K562 (cell line): ENCODE results near the gene TRIP6. TPM values are rescaled to one million over a fixed set of nuclear protein-coding genes. Genes with fewer than 3 reads are reported as not detected.

ENCODE experiments used
- C11orf30 ChIP-seq: fragments of 450-650 bp; IDR thresholded peaks from 2 replicates; pipeline ENCODE4 v1.6.1; 2016; ENCODE audit warnings: low read depth, mild to moderate bottlenecking
- CBX1 ChIP-seq: sonication (generic); IDR thresholded peaks from 2 replicates; pipeline ENCODE4 v1.6.1; 2016; ENCODE audit warnings: antibody characterized with exemption, low read depth, mild to moderate bottlenecking
- CTCF ChIP-seq, 3 experiments: IDR thresholded peaks in 2 of 3; conservative IDR thresholded peaks in 1 of 3; 2 replicates each; pipeline ENCODE4 v1.5.1; 2011 to 2012; ENCODE audit warnings: low read length in 3 of 3, mild to moderate bottlenecking in 3 of 3, control low read depth in 2 of 3, improper control_type of control experiment in 1 of 3, inconsistent platforms in 1 of 3, low read depth in 1 of 3, mixed read lengths in 1 of 3, moderate library complexity in 1 of 3; ENCODE audit not compliant: insufficient read depth in 2 of 3
- DMBX1 ChIP-seq: fragments of 250-450 bp; sonication (Bioruptor Pico); IDR thresholded peaks from 2 replicates; pipeline ENCODE4 v1.8.0; 2022; ENCODE audit warnings: inconsistent platforms, mild to moderate bottlenecking, moderate library complexity, borderline replicate concordance
- HES1 ChIP-seq: fragments of 450-650 bp; IDR thresholded peaks from 2 replicates; pipeline ENCODE4 v1.6.1; 2016; ENCODE audit warnings: low read depth, mild to moderate bottlenecking, moderate library complexity
- NEUROD1 ChIP-seq: fragments of 150-350 bp; IDR thresholded peaks from 2 replicates; pipeline ENCODE4 v1.6.1; 2014; ENCODE audit warnings: borderline replicate concordance, low read length, low read depth; ENCODE audit not compliant: partially characterized antibody
- PHF21A ChIP-seq: fragments of 450-650 bp; IDR thresholded peaks from 2 replicates; pipeline ENCODE4 v1.6.1; 2017; ENCODE audit warnings: low read depth, borderline replicate concordance
- PHF8 ChIP-seq: fragments of 200-600 bp; sonication (generic); IDR thresholded peaks from 2 replicates; pipeline ENCODE4 v1.6.1; 2012; ENCODE audit warnings: mixed run types, mild to moderate bottlenecking, inconsistent platforms, low read length, moderate library complexity, borderline replicate concordance
- SMAD4 ChIP-seq: fragments of 250-450 bp; sonication (Bioruptor Pico); conservative IDR thresholded peaks from 2 replicates; pipeline ENCODE4 v1.8.0; 2021; ENCODE audit warnings: inconsistent platforms, mild to moderate bottlenecking, moderate library complexity
- SOX6 ChIP-seq: fragments of 450-650 bp; IDR thresholded peaks from 2 replicates; pipeline ENCODE4 v1.6.1; 2014; ENCODE audit warnings: mild to moderate bottlenecking
- USF1 ChIP-seq: sonication (generic); formaldehyde crosslinking; IDR thresholded peaks from 2 replicates; pipeline ENCODE4 v1.9.0; 2022; ENCODE audit warnings: mild to moderate bottlenecking, missing genetic modification reagents
- ZBTB40 ChIP-seq, 2 experiments: fragments of 450-650 bp in 1 of 2; sonication (generic) in 1 of 2; formaldehyde crosslinking in 1 of 2; IDR thresholded peaks; 2 replicates each; pipeline versions ENCODE4 v1.7.1 to v1.9.0; 2016 to 2022; ENCODE audit warnings: inconsistent platforms in 1 of 2, mild to moderate bottlenecking in 1 of 2, missing genetic modification reagents in 1 of 2
- ZNF584 ChIP-seq: fragments of 200-800 bp; sonication (Bioruptor generic); IDR thresholded peaks from 2 replicates; pipeline ENCODE4 v1.6.1; 2016; ENCODE audit warnings: low read depth, mild to moderate bottlenecking, missing genetic modification characterization, missing compliant biosample characterization
- polyA plus RNA-seq, 8 experiments: library from polyadenylated mRNA; depleted of rRNA in 4 of 8; stranded (reverse) in 5 of 8; unstranded in 3 of 8; fragments of >200 nt; fragmentation: Nextera tagmentation in 2 of 8; fragmentation: Illumina TruSeq in 1 of 8; extraction: Ambion mirVana in 2 of 8; extraction: Trizol in 1 of 8; gene quantifications; 2 replicates each; pipeline versions ENCODE4 v1.2.1 to v1.2.3, GENCODE V29; 2011 to 2014; ENCODE audit warnings: inconsistent platforms in 1 of 8, missing spikeins in 1 of 8
- total RNA-seq, 7 experiments: library from RNA; depleted of rRNA in 6 of 7; stranded (reverse); fragments of >200 nt in 6 of 7; fragmentation: Illumina TruSeq in 2 of 7; extraction: Trizol in 2 of 7; gene quantifications; 2 replicates each; pipeline versions ENCODE4 v1.2.1 to v1.2.3, GENCODE V29; 2011 to 2021; ENCODE audit warnings: low replicate concordance in 1 of 7

Gene TRIP6
- total and polyA plus RNA-seq, 9 of the 15 experiments (the other 6 are each of a cell fraction or from before 2014, with no cell fraction given) = 5.9 to 141 (median 54.0) TPM

GRCh38 chr7:100867040-100867775, at the start of gene TRIP6 (continued):
- TF ChIP-seq ZBTB40 (IDR thresholded peaks at IDR 0.05) (peak; percentile 35; the same call in 1 of the 2 replicates), ZBTB40 (CRISPR knock-in tag; IDR thresholded peaks at IDR 0.05) (no peak), CBX1 (no peak), C11orf30 (peak; percentile 81), SMAD4 (peak; percentile 80), DMBX1 (CRISPR knock-in tag) (peak; percentile 67; the same call in 1 of the 2 replicates), PHF21A (0 out of 2 replicates have a peak, but pooled peaks have one; percentile 7), NEUROD1 (peak; percentile 74), USF1 (CRISPR knock-in tag) (peak; percentile 97), HES1 (peak; percentile 78; the same call in 1 of the 2 replicates), CTCF (IDR thresholded peaks at IDR 0.05 in 2 of 3, conservative IDR thresholded peaks at IDR 0.05 in 1 of 3; ENCODE audit: insufficient read depth in 2 of 3, low read depth in 1 of 3, low read length in 3 of 3) (no peak), SOX6 (peak; percentile 54), ZNF584 (CRISPR knock-in tag) (0 out of 2 replicates have a peak, but pooled peaks have one; percentile 44), PHF8 (peak; percentile 78; the same call in 1 of the 2 replicates)
